Stimulated activated CD4-positive, alpha-beta T cell treated with anti-CD3 and anti-CD28 coated beads, Interleukin-12 subunit alpha, Interleukin-12 subunit beta, amount 100 ng/mL, for 4 hours (primary cell): ENCODE data around the gene PSG3.
"Not testable (repeated sequence)": the region's sequence is repeated elsewhere in the genome, so short reads cannot be mapped to it uniquely, and the experiment has no call there.

Source experiments
- DNase-seq: peaks from one replicate; pipeline ENCODE4 v3.0.0-alpha.2; 2020

Gene PSG3

DNA sequence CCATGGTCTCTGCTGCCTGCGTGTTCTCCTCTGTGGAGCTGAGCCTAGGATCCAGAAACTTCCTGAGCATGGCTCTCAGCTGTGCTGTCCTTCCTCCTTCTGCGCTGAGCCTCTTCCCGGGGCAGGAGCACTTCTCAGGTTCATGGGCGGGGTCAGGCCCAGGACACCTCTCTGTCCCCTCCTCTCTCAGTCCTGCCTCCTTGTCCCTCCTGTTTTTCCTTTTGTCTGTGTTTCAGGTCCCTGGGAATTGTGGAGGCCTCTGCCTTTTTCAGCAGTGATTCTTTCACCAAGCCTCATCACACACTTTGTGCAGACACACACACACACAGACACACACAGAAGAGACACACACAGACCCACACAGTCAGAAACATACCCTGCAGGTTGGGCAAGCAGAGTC lies at the start of gene PSG3:
PSG3 (minus strand) TSS at position 101 of the 400 bp plus-strand sequence; CDS start at position 4, 97 bp downstream.
- not testable (repeated sequence) for DNase-seq

DNA sequence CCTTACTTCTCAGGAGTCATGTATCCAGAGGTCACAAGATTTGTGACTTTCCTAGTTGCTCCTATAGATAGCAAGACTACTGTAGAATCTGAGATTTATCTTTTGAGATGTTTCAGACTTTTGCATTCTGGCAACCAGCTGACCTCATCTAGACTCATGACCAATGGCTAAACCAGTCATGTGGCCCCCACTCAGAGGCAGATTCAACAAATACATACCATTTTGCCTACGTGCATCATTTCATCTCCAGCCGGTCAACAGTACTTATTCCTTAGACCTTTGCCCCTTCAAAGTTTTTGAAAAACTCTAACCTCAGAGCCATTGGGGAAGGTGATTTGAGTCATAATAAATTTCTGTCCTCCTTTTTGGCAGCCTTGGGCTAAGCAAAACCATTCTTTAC lies 48.5 kb upstream of the PSG3 start:
- DNase-seq: not testable (repeated sequence)

DNA sequence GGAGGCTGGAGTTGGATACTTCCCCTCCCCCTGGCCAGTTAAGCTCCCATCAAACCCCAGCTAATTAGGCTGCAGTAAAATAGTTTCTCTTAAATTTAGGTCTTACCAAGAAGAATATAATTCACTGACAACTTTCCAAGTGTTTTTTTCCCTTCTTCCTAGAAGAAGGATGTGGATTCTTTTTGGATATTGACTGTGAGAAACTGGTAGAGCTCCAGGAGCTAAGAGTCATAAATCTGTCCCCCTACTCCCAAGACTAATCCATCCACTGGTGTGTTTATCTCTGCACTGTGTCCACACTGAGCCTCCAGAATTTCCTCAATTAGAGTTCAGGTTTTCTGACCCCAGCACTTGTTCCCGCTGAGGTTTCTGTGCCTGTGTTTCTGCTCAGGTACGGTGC lies 47.5 kb upstream of the PSG3 start:
- not testable (repeated sequence) for DNase-seq

DNA sequence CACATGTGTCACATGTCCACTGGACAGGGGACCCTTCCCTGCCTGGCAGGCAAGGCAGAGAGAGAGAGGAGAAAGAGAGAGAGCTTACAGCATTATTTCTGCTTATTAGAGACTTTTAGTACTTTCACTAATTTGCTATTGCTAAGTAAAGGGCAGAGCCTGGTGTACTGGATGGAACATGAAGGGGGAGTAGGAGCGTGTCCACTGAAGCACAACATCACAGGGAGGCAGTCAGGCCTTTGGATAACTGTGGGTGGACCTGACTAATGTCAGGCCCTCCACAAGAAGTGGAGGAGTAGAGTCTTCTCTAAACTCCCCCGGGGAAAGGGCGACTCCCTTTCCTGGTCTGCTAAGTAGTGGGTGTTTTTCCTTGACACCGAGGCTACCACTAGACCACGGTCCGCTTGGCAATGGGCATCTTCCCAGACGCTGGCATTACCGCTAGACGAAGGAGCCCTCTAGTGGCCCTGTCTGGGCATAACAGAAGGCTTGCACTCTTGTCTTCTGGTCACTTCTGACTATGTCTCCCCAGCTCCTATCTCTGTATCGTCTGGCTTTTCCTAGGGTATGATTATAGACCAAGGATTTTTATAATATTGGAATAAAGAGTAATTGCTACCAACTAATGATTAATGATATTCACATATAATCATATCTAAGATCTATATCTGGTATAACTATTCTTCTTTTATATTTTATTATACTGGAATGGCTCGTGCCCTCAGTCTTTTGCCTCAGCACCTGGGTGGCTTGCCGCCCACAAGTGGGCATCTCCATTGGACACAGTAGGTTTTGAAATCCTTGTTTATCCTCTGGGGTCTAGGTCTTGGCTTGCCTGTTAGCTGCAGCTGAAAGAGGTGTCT lies 36.7 kb upstream of the PSG3 start:
- DNase-seq: peak; percentile 26

DNA sequence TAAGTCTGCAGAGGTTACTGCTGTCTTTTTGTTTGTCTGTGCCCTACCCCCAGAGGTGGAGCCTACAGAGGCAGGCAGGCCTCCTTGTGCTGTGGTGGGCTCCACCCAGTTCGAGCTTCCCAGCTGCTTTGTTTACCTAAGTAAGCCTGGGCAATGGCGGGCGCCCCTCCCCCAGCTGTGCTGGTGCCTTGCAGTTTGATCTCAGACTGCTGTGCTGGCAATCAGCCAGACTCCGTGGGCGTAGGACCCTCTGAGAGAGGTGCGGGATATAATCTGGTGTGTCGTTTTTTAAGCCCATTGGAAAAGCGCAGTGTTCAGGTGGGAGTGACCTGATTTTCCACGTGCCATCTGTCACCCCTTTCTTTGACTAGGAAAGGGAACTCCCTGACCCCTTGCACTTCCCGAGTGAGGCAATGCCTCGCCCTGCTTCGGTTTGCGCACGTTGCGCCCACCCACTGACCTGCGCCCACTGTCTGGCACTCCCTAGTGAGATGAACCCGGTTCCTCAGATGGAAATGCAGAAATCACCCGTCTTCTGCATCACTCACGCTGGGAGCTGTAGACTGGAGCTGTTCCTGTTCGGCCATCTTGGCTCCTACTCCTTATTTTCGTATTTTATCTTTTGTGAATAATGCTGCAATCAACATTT lies 34.4 kb upstream of the PSG3 start:
- not testable (repeated sequence) for DNase-seq

DNA sequence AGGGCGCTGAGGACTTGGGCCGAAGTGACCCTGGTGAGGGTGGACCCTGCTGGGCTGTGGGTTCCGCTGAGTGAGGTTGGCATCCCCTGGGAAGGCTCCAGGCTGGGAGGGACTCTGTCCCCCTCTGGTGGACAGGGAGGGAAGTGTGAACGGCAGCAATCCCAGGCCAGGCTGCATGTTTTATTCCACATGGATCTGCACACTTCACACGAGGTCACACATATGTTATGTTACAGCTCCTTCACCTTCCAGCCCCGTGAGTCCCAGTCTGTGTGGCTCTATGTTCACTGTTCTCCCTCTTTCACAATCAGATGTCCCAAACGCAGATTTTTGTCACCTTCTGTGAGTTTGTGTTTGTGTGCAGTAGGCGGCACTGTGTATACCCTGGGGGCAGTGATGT lies 27.0 kb upstream of the PSG3 start:
- not testable (repeated sequence) for DNase-seq

DNA sequence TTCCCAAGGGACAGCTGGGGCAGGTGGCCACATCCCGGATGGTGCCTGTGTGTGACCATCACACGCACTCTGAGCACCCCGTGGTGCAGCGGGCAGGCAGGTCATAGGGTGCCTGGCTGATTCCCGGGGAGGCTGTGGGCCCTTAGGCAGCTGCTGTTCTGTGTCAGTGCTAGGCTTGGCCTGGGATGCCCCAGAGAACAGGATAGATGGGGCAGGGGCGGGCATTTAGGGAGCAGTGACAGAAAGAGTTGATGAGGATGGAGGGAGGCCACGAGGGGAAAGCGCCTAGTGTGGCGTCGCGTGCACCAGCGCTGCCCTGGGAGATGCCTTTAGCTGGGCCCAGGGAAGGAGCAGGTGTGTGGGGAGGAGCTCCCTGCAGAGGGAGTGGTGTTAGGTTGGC lies 26.6 kb upstream of the PSG3 start:
- not testable (repeated sequence) for DNase-seq

DNA sequence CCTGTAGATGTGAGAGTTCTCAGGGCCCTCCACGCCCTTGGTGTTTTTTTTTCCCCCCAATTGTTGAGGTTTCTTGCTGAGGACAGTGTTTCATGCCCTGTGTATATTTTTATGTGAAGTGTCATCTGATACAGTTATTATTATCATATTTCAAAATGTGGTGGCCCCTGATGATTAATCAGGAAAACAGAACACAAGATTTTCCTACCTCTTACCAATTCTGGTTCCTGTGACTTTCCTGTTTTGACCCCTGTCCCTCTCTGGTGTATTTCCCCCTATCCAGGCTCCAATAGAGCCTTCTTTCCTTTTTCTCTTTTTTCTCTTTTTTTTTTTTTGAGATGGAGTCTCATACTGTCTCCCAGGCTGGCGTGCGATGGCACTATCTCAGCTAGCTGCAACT lies 24.6 kb upstream of the PSG3 start:
- no peak for DNase-seq

DNA sequence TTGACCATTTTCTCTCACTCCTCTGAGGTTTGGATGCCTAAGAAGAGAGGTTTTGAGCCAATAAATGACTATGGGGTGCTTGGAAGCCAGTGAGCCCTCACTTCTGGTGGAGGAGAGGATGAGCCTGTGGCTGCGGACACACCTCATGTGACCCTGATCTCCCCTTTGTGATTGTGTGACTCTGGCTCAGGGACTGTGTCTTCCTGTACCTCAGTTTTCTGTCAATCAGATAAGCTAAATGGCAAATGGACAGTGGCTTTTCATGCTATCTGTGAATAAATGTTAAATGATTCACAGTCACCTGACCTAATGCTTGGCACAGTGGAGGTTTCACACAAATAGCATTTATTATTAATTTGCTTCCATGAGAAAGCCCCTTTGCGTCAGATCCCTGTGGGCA lies 22.5 kb upstream of the PSG3 start:
- no peak for DNase-seq

DNA sequence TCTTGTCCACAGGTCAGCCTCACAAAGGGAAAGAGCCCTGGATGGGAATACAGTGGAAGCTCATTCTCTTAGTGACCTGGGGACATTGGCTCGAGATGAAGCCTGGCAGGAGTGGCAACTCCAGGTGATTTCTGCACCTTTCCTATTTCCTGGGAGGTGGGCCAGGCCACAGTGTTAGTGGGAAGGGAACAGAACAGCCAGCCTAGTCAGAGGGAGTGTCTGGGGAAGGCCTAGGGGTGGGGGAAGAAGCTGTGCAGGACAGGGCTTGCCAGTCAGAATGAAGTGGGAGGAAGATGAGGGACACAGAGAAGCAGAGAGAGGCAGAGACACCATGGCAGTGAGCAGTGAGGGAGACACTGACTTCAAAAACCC lies 21.6 kb upstream of the PSG3 start:
- DNase-seq: not testable (repeated sequence)

DNA sequence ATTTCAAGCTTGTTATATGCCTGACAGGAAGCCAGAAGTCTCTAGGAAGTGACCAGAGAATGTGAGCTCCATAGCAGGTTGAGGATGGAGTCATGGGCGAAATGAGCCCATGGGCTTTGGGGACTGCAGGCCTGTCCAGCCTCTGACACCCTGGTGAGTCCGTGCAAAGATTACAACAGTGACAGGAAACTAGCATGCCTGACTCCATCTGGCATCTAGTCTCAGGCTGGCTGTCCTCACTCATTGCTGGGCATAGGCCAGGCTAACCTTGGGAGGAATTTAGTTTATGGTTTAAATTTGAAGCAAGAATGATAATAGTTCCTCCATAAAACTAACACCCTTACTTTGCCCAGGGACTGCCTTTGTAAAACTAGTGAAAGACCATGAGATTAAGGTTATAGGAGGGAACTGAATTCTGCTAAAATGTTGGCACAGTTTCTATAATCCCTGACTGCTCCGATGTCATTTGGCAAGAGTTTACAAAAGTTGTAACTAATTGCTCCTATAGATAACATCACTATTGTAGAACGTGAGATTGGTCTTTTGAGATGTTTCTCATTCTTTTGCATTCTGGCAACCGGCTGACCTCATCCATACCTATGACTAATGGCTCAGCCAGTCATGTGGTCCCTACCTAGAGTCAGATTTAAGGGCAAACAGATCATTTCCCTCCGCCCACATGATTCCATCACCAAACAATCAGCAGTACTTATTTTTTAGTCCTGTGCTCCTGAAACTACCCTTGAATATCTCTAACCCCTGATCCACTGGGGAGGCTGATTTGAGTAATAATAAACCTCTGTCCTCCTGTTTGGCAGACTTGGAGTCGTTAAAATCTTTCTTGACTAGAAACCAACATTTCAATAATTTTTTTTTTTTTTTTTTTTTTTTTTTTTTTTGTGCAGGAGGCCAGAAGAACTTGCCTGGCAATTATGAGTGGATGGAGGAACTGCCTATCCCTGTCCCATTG lies 21.0 kb upstream of the PSG3 start:
- not testable (repeated sequence) for DNase-seq

DNA sequence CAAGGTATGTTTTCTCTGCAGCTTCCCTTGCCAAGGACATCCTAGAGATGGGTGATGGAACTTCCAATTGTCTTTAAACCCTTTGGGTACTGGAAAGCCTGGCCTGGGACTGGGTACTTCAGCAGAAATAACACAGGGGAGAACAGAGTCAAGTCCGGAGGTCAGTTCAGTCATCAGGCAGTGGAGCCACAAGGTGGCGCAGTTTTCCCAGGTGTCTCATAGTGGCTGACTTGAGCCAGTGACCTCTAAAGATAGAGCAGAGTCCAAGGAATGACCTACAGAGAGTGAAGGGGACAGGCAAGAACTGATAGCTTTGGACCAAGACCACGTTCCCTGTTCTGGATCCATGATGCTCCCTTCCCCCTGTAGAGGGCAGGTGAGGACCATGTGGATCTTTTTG lies 18.4 kb upstream of the PSG3 start:
- DNase-seq: not testable (repeated sequence)

DNA sequence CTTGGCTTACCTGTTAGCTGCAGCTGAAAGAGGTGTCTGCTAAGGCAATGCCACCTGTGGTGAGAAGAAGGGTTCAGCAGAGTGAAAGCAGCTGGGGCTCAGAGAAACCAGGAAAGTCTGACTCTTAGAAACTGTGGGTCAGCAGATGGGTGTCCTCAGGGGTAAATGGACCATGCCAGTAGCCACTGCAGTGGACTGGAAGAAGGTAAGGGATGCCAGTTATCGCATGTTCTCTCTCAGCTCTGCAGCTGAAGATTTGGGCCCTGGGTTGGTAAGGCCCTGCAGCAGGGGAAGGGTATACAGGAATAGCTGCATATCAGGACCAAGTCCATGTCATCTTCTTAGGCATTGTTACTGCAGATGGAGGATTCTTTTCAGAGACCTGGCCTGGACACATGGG lies 12.0 kb upstream of the PSG3 start:
- not testable (repeated sequence) for DNase-seq

DNA sequence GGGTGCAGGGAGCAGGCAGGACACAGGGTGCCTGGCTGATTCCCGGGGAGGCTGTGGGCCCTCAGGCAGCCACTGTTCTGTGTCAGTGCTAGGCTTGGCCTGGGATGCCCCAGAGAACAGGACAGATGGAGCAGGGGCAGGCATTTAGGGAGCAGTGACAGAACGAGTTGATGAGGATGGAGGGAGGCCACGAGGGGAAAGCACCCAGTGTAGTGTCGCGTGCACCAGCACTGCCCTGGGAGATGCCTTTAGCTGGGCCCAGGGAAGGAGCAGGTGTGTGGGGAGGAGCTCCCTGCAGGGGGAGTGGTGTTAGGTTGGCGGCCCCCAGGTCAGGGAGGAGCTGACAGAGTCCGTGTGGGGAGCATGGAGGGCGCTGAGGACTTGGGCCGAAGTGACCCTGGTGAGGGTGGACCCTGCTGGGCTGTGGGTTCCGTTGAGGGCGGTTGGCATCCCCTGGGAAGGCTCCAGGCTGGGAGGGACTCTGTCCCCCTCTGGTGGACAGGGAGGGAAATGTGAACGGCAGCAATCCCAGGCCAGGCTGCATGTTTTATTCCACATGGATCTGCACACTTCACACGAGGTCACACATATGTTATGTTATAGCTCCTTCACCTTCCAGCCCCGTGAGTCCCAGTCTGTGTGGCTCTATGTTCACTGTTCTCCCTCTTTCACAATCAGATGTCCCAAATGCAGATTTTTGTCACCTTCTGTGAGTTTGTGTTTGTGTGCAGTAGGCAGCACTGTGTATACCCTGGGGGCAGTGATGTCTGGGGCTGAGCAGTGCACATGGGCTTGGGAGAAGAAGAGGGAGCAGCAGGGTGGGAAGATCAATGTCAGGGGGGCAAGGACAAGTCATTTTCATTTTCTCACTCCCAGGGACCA lies 1.7 kb upstream of the PSG3 start:
- DNase-seq: not testable (repeated sequence)

DNA sequence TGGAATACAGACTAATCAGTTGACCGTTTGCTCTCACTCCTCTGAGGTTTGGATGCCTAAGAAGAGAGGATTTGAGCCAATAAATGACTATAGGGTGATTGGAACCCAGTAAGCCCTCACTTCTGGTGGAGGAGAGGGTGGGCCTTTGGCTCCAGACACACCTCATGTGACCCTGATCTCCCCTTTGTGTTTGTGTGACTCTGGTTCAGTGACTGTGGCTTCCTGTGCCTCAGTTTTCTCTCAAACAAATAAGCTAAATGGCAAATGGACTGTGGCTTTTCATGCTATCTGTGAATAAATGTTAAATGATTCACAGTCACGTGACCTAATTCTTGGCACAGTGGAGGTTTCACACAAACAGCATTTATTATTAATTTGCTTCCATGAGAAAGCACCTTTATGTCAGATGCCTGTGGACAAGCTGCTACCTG lies 2.7 kb downstream of the PSG3 start:
- not testable (repeated sequence) for DNase-seq

DNA sequence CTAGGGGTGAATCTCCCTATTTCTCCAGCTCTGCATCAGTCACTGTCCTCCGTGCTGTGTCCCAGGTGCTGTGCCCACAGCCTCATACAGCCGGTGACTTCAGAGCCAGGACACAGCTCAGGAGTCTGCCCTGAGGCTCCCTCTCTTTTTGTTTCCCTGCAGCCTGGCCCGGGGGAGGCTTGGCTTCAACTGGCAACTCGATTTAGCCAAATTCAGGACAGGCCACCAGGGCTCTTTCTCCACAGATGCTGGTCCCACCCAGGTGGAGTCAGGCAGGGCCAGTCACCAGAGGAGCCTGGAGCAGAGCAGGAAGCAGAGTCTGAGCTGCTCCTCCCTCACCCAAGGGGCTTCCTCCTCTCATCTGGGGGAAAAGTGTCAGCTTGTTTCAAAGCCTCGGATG lies 11.9 kb downstream of the PSG3 start:
- DNase-seq: not testable (repeated sequence)

DNA sequence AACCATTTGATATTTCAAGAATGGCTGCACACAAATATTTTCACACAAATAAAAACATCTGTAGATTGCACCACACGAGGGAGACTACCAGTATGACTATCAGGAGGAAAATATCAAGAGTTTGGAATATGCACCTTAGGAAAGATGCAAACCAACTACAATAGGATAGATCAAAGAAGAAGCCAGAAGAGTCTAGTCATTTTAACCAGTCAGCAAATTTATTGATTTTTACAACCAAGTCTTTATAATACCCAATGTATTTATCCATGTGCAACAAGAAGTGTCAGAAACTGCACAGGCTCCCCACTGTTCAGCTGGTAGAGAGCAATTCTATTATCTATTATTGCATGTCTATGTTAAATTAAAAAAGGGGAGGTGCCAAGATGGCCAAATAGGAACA lies 26.3 kb downstream of the PSG3 start:
- DNase-seq: not testable (repeated sequence)

DNA sequence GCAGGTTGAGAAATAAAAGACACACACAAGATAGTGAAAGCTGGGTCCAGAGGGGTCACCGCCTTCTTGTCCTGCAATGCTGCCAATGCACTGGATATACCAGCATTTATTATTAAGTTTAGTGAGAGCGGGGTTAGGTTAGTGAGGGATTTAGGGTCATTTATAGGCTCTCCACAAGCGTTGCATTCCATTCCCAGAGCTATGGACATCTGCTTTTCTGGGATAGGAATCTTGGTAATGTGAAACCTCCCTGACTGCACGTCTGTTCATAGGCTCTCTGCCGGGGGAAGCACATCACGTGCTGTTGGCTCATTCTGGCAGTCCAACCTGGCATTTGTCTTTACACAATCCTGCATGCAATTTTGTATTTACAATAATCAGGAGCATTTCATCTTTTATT lies 27.5 kb downstream of the PSG3 start:
- DNase-seq: not testable (repeated sequence)

DNA sequence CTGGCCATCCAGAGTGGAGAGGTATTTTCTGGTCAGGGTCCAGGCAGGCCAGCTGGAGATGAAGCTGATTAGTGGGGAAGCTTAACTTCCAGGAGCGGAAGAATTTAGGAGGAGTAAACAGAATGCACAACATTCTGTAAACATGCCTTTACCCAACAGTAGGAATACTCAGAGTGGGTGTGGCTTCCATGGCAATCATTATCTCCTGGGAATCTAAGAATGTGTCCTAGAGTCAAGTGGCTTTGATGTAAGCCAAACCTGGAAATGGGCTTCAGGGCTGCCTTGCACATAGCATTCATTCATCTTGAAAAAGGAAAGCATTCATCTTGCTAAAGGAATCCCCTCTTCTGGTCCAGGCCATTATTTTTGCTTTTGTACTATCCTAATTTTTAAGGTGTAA lies 29.3 kb downstream of the PSG3 start:
- not testable (repeated sequence) for DNase-seq

DNA sequence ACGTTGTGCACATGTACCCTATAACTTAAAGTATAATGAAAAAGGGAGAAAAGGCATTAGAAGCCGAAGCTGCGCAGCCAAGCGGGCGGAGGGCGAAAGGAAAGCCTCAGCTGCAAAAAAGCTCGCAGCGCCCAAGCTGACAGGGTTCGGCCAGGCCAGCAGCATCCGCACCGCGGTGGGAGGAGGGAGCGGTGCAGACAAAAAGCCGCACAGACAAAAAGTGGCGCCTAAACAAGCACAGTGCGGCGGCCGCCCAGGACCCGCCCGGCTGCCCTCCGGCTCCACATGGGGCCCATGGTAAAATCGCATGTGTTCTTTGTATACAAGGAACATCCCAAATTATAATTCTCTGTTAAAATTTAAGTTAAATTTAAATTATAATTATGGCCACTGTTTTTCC lies 42.4 kb downstream of the PSG3 start:
- DNase-seq: no peak

DNA sequence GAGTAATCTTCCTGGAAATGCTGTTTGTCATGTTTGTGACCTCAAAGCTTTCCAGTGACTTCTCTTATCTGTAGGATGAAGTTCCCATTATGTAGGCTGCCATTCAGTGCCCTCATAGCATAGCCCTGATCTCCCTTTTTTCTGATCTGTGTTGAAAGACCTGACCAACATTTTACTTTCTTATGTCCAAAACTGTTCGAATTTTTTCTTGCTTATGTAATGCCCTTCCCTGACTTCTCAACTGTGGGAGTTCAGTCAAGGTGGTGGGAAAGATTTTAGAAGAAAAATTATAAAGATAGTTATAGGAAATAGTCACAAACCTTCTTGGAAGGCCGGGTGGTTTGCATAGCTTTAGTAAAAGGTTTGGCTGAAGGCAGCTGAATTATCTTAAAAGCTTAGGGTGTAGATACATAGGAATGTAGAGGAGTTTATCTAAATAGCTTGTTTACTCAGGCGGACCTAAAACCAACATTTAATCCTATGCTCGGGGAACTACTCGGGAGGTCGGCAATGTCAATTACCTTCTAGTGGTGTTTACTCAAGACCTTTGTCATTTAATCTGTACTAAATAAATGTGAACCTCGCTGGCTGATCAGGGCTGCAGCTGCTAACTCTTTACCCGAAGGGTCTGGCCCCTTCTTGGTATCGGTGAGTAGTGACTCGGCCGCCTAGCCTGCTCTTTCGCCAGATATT lies 44.3 kb downstream of the PSG3 start:
- no peak for DNase-seq
